H9 (cell line): ENCODE data around the gene DALRD3. TPM values are rescaled to one million over a fixed set of nuclear protein-coding genes. Genes with fewer than 3 reads are reported as not detected.

Source experiments
- DNase-seq: peaks from one replicate; pipeline ENCODE4 v3.0.0-alpha.2; 2017
- H2AFZ ChIP-seq: one replicate; pipeline ENCODE4 v1.6.1; 2013; ENCODE audit warnings: mild to moderate bottlenecking, low read length, control low read depth, moderate library complexity
- H2AK5ac ChIP-seq: 2 replicates; pipeline ENCODE4 v1.6.1; 2013; ENCODE audit warnings: low read length, control low read depth, mixed read lengths; ENCODE audit not compliant: insufficient read length
- H2BK120ac ChIP-seq: one replicate; pipeline ENCODE4 v1.6.1; 2013; ENCODE audit warnings: low read depth, mild to moderate bottlenecking, low read length, control low read depth, inconsistent platforms; ENCODE audit not compliant: poor library complexity, severe bottlenecking
- H2BK12ac ChIP-seq: 2 replicates; pipeline ENCODE4 v1.6.1; 2013; ENCODE audit warnings: low read length, control low read depth, mixed read lengths, low read depth; ENCODE audit not compliant: insufficient read length
- H2BK15ac ChIP-seq: 2 replicates; pipeline ENCODE4 v1.6.1; 2013; ENCODE audit warnings: low read depth, low read length, control low read depth
- H2BK20ac ChIP-seq: one replicate; pipeline ENCODE4 v1.6.1; 2013; ENCODE audit warnings: low read depth, mild to moderate bottlenecking, low read length, control low read depth, inconsistent platforms; ENCODE audit not compliant: poor library complexity, severe bottlenecking
- H2BK5ac ChIP-seq: 2 replicates; pipeline ENCODE4 v1.6.1; 2013; ENCODE audit warnings: low read length, control low read depth, mixed read lengths; ENCODE audit not compliant: insufficient read length
- H3K14ac ChIP-seq: 2 replicates; pipeline ENCODE4 v1.6.1; 2013; ENCODE audit warnings: low read length, control low read depth; ENCODE audit not compliant: insufficient read depth
- H3K18ac ChIP-seq: 2 replicates; pipeline ENCODE4 v1.6.1; 2013; ENCODE audit warnings: low read depth, mild to moderate bottlenecking, mixed read lengths, low read length, control low read depth; ENCODE audit not compliant: insufficient read length
- H3K23ac ChIP-seq: 2 replicates; pipeline ENCODE4 v1.6.1; 2013; ENCODE audit warnings: low read length, control low read depth, mixed read lengths, low read depth; ENCODE audit not compliant: insufficient read length
- H3K23me2 ChIP-seq: 2 replicates; pipeline ENCODE4 v1.6.1; 2013; ENCODE audit warnings: low read depth, mild to moderate bottlenecking, mixed read lengths, low read length, control low read depth; ENCODE audit not compliant: insufficient read length, poor library complexity, severe bottlenecking
- H3K27ac ChIP-seq: 2 replicates; pipeline ENCODE4 v1.5.1; 2013; ENCODE audit warnings: low read length, control low read depth, mixed read lengths, low read depth; ENCODE audit not compliant: insufficient read length
- H3K27me3 ChIP-seq: 2 replicates; pipeline ENCODE4 v1.6.1; 2013; ENCODE audit warnings: low read length, control low read depth, inconsistent platforms; ENCODE audit not compliant: insufficient read depth
- H3K4ac ChIP-seq: 2 replicates; pipeline ENCODE4 v1.6.1; 2013; ENCODE audit warnings: low read depth, mild to moderate bottlenecking, control low read depth, inconsistent platforms, low read length, moderate library complexity
- H3K4me1 ChIP-seq: 2 replicates; pipeline ENCODE4 v1.6.1; 2013; ENCODE audit warnings: low read length, control low read depth, inconsistent platforms; ENCODE audit not compliant: insufficient read depth
- H3K4me2 ChIP-seq: 2 replicates; pipeline ENCODE4 v1.6.1; 2013; ENCODE audit warnings: low read length, control low read depth, mixed read lengths; ENCODE audit not compliant: insufficient read length, insufficient read depth
- H3K56ac ChIP-seq: 2 replicates; pipeline ENCODE4 v1.6.1; 2013; ENCODE audit warnings: low read depth, mild to moderate bottlenecking, mixed read lengths, low read length, control low read depth; ENCODE audit not compliant: insufficient read length
- H3K79me1 ChIP-seq: 2 replicates; pipeline ENCODE4 v1.6.1; 2013; ENCODE audit warnings: low read depth, mild to moderate bottlenecking, moderate library complexity, low read length, control low read depth, inconsistent platforms; ENCODE audit not compliant: insufficient read depth, poor library complexity, severe bottlenecking
- H3K79me2 ChIP-seq: 2 replicates; pipeline ENCODE4 v1.6.1; 2013; ENCODE audit warnings: low read length, control low read depth, inconsistent platforms; ENCODE audit not compliant: insufficient read depth
- H3K9ac ChIP-seq: 2 replicates; pipeline ENCODE4 v1.6.1; 2013; ENCODE audit warnings: low read length, control low read depth, mixed read lengths; ENCODE audit not compliant: insufficient read length; ENCODE audit errors: extremely low read depth
- H3K9me3 ChIP-seq: one replicate; pipeline ENCODE4 v1.6.1; 2013; ENCODE audit warnings: low read depth, low read length, inconsistent platforms; ENCODE audit not compliant: control insufficient read depth
- H3T11ph ChIP-seq: one replicate; pipeline ENCODE4 v1.6.1; 2013; ENCODE audit warnings: mild to moderate bottlenecking, low read length, control low read depth, inconsistent platforms
- H4K20me1 ChIP-seq: one replicate; pipeline ENCODE4 v1.6.1; 2013; ENCODE audit not compliant: control insufficient read depth, insufficient read length, insufficient read depth
- H4K5ac ChIP-seq: 2 replicates; pipeline ENCODE4 v1.6.1; 2013; ENCODE audit warnings: low read depth, mild to moderate bottlenecking, mixed read lengths, low read length, control low read depth; ENCODE audit not compliant: insufficient read length
- H4K8ac ChIP-seq: replicated peaks from 2 replicates; pipeline ENCODE4 v1.6.1; 2013; ENCODE audit warnings: low read length, control low read depth, mixed read lengths, low read depth; ENCODE audit not compliant: insufficient read length
- H4K91ac ChIP-seq: 2 replicates; pipeline ENCODE4 v1.6.1; 2013; ENCODE audit warnings: low read depth, mild to moderate bottlenecking, moderate library complexity, mixed read lengths, low read length, control low read depth; ENCODE audit not compliant: insufficient read length
- H3K27ac Mint-ChIP-seq, 3 experiments: 2 replicates in 2 of 3; 3 replicates in 1 of 3; pipeline ENCODE4 v1.8.0; 2020 to 2021; ENCODE audit warnings: mixed read lengths in 3 of 3, mild to moderate bottlenecking in 1 of 3, moderate library complexity in 1 of 3
- H3K27me3 Mint-ChIP-seq: 2 replicates; pipeline ENCODE4 v1.8.0; 2021; ENCODE audit warnings: low read depth, mild to moderate bottlenecking, moderate library complexity, mixed read lengths
- H3K36me3 Mint-ChIP-seq, 3 experiments: 2 replicates in 2 of 3; 3 replicates in 1 of 3; pipeline ENCODE4 v1.8.0; 2020 to 2021; ENCODE audit warnings: low read depth in 3 of 3, mixed read lengths in 3 of 3; ENCODE audit not compliant: insufficient read depth in 1 of 3
- H3K4me1 Mint-ChIP-seq, 2 experiments: 2 replicates each; pipeline ENCODE4 v1.8.0; 2020; ENCODE audit warnings: mixed read lengths in 2 of 2
- H3K4me3 Mint-ChIP-seq, 2 experiments: 2 replicates in 1 of 2; 3 replicates in 1 of 2; pipeline ENCODE4 v1.8.0; 2020 to 2021; ENCODE audit warnings: mild to moderate bottlenecking in 2 of 2, mixed read lengths in 2 of 2, moderate library complexity in 1 of 2
- H3K9me3 Mint-ChIP-seq, 2 experiments: 2 replicates in 1 of 2; 3 replicates in 1 of 2; pipeline ENCODE4 v1.8.0; 2020; ENCODE audit warnings: mild to moderate bottlenecking in 2 of 2, mixed read lengths in 2 of 2, moderate library complexity in 1 of 2
- CTCF ChIP-seq: fragments of 200-600 bp; sonication (generic); conservative IDR thresholded peaks from 3 replicates; pipeline ENCODE4 v1.8.0; 2021; ENCODE audit warnings: antibody characterized with exemption, mild to moderate bottlenecking
- WGBS: extraction: QIAGEN DNeasy Blood & Tissue Kit; methylation state at CpG from one replicate; pipeline ENCODE4 v1.1.7; 2013; ENCODE audit warnings: missing lambda C conversion rate, low lambda C conversion rate, mixed read lengths; ENCODE audit not compliant: insufficient read length; ENCODE audit errors: extremely low coverage; 5-methylcytosine and 5-hydroxymethylcytosine counted together
- total RNA-seq: library from RNA; stranded (reverse); gene quantifications from 2 replicates; pipeline ENCODE4 v1.2.1, GENCODE V29; 2021

Gene DALRD3
- total RNA-seq, 1 experiment from 2014 or later, result 32.3 TPM

- H4K20me1 ChIP-seq, result no peaks in the 10 kb centered on the region
- H3K4me2 ChIP-seq, result no peak overlapping the region
- H3K79me2 ChIP-seq, result peaks cover 10% of the 10 kb centered on the region; the same call in 1 of the 2 replicates
- WGBS, result no CpG with 5 or more reads among the region's 16 CpGs
- H3K4me1 ChIP-seq, result no peaks in the 10 kb centered on the region; the same call in 1 of the 2 replicates
- DNase-seq, result no peak
- H3K14ac ChIP-seq, result no peak overlapping the region
- H3K9me3 ChIP-seq, result no peaks in the 10 kb centered on the region
- H4K8ac ChIP-seq, result no peak overlapping the region
- no peak overlapping the region for H3K18ac ChIP-seq
- peaks cover 13% of the 10 kb centered on the region for H3K23me2 ChIP-seq
- H3K79me1 ChIP-seq, result no peaks in the 10 kb centered on the region
- no peak overlapping the region for H2BK15ac ChIP-seq
- H2BK120ac ChIP-seq, result no peak overlapping the region
- no peak overlapping the region for H3K9ac ChIP-seq
- no peak overlapping the region for H4K5ac ChIP-seq
- no peak overlapping the region for H3K4ac ChIP-seq
- H3T11ph ChIP-seq, result no peak overlapping the region
- no peak overlapping the region for H2BK20ac ChIP-seq
- no peak for TF ChIP-seq CTCF
- no peak overlapping the region for H2AK5ac ChIP-seq
- H2BK12ac ChIP-seq, result no peak overlapping the region
- H3K27ac Mint-ChIP-seq, result no peak overlapping the region
- H3K4me3 Mint-ChIP-seq, result no peak overlapping the region
- no peaks in the 10 kb centered on the region for H3K27me3 ChIP-seq
- H3K4me1 Mint-ChIP-seq, result peaks cover 22 to 23% of the 10 kb centered on the region in 2 experiments
- H3K23ac ChIP-seq, result no peak overlapping the region
- no peaks in the 10 kb centered on the region; the same call in 1 of the 2 replicates for H3K27me3 Mint-ChIP-seq
- H3K36me3 Mint-ChIP-seq, result peaks cover 0 to 21% (median 15%) of the 10 kb centered on the region in 3 experiments; a peak in 6 of 7 replicates
- H3K9me3 Mint-ChIP-seq, result no peaks in the 10 kb centered on the region; a peak in 1 of 5 replicates
- H3K56ac ChIP-seq, result no peak overlapping the region
- H4K91ac ChIP-seq, result no peak overlapping the region
- no peak overlapping the region for H3K27ac ChIP-seq
- H2AFZ ChIP-seq, result no peak overlapping the region
- H2BK5ac ChIP-seq, result no peak overlapping the region
These were observed 13.8 kb downstream of the DALRD3 start for GRCh38 chr3:49004352-49005302.
